UCSD-AML1 (cell line): ENCODE results near the gene IGFBP7.

Source experiments
- DNase-seq: peaks from one replicate; lab custom pipeline; 2025; ENCODE audit not compliant: unreplicated experiment; lab: John Stamatoyannopoulos, UW

IGFBP7 gene

DNA sequence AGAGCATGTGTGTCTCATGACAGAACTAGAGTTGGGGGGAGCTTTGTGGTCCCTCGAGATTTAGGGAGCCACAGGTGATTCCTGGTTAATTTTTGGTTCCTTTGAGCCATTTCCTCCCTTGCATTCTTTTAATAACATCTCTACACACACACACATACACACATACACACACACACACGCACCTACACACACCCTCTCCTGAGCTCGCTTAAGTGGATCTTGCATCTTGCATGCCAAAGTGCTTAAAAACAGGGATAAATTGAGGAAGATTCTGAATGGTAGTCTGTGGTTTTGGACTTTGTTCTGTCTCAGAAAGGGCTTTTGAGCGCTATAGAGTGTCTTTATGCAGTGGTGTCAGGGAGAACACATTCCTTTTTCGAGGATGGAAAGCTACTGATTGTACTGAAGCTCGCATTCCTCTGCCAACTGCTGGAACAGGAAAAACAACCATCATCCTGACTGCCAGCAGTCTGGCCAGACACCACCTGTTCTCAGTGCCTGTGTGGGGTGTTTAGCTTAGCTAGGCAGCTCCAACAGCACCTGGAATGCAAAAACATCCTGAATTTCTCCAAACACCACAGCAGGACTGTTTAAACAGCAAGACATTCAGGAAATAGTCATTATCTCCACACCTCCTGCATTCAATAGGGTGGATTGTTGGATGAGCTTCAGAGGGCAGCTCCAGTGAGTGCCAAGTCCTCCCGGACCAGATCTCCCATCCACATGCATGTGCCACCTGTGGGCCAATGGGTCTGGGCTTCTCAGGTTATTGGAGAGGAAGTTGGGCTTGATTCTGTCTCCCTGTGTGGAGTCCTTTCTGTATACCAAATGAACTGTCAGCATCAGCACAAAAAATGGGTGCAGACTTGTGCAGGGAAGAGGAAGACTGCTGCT is 21.9 kb upstream of the IGFBP7 start:
- no peak for DNase-seq

DNA sequence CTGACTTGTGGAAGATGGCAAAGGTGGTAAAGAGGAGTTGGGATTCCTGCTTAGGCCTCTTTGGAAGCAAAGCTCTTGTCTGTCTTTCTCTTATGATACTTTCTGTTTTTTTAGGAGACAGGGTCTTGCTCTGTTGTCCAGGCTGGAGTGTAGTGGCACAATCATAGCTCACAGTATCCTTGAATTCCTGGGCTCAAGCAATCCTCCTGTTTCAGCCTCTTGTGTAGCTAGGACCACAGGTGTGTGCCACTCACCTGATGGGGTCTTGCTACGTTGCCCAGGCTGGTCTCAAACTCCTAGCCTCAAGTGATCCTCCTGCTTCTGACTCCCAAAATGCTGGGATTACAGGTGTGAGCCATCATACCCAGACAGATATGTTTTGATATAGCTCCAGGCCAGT is 19.3 kb upstream of the IGFBP7 start:
- no peak for DNase-seq

DNA sequence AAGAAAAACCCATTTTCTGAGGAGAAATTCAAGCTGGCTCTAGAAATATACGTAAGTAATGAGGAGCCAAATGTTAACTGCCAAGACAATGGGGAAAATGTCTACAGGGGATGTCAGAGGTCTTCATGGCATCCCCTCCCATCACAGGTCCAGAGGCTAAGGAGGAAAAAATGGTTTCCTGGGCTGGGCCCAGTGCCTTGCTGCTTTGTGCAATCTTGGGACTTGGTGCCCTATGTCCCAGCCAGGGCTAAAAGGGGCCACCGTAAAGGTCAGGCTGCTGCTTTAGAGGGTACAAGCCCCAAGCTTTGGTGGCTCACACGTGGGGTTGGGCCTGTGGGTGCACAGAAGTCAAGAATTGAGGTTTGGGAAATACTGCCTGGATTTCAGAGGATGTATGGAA is 17.2 kb upstream of the IGFBP7 start:
- no peak for DNase-seq

DNA sequence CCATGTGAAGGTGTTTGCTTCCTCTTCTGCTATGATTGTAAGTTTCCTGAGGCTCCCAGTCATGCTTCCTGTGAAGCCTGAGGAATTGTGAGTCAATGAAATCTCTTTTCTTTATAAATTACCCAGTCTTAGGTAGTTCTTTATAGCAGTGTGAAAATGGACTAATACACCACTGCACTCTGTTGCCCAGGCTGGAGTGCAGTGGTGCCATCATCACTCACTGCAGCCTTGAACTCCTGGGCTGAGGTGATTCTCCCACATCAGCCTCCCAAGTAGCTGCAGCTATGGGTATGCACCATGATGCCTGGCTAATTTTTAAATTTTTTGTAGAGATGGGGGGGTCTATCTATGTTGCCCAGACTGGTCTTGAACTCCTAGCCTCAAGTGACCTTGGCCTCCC is 15.8 kb upstream of the IGFBP7 start:
- DNase-seq, result peak; percentile 53

DNA sequence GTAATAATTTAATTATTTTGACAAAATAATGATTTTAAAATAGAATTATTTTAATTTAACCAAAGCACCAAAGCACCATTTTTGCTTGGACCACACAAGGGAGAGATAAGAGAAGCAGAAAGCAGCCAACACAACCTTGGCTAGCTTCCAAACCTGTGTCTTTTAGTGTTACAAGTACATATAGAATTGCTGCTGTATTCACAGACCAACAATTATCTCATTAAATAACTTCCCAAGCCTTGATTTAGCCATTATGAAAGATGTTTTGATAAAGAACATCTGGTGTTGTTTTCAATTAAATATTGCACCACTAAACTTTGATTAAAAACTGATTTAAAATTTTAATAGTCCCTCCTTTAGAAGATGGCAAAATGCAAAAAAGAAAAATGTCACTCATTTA is 14.0 kb upstream of the IGFBP7 start:
- DNase-seq, result no peak

DNA sequence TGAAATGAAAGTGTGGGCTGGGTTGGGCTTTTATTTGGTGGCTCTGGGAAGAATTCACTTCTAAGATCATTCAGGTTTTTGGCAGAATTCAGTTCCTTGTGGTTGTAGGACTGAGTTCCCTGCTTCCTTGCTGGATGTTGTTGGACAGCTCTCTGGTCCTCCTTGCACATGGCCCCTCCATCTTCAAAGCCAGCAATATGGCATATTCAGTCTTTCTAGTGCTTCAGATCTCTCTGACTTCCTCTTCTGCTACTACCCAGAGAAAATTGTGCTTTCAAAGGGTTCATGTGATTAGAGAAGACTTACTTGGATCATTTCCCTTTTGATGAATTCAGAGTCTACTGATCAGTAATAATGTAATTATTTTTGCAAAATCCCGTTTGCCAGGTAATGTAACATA is 12.8 kb upstream of the IGFBP7 start:
- no peak for DNase-seq

DNA sequence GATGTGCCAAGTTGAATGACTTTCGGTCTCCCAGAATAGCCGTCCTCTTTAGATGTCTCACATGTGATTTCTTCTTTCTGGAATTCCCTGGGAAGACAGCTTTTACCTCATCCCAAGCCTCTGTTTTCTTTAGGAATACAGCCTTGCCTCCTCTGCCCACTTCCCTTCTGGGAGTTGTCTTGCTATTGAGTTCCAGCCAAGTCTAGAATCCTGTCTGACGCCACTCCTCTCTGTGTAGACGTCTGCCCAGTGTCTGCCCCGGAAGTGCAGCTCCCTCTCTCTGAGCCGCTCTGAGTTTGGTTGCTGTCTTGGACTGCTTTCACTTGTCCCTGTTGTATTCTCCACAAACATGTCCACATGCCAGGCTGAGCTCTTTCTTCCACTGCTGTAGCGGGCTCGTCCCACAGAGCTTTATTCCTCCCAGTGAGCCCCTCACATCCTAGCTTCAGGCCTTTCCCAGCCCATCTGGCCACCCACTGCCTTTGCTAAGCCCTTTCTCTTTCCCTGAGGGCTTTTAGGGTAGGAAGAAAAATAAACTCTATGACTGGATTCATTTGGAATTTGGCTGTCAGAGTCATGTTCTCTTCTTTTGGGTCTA is 9.0 kb upstream of the IGFBP7 start:
- no peak for DNase-seq

DNA sequence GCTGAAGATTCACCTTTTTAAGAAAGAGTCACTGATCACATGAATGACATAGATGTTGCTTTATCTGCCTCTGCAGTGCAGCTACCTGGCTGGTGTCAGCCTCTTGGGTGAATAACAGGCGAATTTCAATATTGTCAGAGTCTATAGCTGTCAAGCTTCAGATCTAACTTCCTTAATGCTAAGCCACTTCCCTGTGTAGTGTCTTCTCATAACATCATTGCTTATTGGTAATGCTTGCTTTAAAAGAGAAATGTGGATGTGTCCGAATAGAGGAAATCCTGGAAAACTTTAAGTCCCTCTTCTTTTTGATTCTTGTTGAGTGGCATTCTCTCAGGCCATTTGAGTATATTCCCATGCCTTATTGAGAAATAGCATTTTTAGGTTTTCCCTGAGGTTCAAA is 7.3 kb upstream of the IGFBP7 start:
- DNase-seq, result no peak

DNA sequence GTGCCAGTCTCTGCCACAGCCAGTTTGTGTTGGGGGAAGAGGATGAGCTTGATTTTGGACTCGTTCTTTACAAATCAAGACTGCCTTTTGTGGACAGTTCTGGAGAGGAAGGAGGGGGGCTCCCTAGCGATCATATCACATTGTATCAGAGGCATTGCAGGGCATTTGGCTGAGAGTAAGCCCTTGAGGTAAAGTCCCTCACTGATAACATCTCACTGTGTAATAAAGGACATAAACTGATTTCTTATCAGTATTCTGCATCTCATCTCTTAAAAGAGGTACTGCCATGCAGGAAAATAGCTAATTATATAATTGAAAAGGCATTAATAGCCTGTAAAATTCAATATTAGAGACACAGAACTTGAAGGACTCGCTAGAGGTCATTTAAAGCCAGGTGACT is 6.1 kb upstream of the IGFBP7 start:
- no peak for DNase-seq

DNA sequence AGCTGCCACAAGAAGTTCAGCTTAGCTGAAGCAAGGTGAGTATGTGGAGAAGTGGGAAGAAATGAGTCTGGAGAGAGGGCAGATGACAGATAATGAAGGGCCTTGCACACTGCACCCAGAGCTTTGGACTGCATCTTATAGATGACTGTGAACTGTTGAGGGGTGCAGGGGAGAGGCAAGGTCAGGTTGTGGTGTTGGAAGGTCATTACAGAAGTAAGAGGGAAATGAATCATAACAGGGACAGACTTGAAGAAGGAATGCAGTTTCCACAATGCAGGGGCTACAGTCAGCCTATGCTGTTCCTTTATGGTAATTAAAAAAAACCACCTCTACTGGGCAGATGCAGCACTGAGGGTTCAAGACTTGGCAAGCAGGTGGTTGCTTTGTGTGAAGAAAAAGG is 4.8 kb upstream of the IGFBP7 start:
- DNase-seq, result no peak

DNA sequence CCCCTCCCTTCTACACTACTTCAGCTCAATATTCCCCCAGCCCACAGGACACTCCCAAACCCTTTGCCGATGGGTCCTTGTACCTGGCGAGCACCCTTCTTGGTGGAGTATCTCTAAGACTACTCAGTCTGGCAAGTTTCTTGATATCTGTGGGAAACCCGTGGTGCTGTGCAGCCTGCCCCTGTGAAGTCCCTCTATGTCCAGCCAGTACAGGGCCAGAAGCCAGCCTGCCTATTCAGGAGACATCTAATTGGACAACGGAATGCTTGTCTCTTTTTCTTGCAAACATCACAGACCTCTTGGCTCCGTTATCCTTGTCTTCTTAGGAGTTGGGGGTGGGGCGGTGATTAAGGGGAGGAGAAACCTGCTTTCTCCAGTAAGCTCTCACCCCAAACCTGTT is 3.7 kb upstream of the IGFBP7 start:
- DNase-seq, result no peak

DNA sequence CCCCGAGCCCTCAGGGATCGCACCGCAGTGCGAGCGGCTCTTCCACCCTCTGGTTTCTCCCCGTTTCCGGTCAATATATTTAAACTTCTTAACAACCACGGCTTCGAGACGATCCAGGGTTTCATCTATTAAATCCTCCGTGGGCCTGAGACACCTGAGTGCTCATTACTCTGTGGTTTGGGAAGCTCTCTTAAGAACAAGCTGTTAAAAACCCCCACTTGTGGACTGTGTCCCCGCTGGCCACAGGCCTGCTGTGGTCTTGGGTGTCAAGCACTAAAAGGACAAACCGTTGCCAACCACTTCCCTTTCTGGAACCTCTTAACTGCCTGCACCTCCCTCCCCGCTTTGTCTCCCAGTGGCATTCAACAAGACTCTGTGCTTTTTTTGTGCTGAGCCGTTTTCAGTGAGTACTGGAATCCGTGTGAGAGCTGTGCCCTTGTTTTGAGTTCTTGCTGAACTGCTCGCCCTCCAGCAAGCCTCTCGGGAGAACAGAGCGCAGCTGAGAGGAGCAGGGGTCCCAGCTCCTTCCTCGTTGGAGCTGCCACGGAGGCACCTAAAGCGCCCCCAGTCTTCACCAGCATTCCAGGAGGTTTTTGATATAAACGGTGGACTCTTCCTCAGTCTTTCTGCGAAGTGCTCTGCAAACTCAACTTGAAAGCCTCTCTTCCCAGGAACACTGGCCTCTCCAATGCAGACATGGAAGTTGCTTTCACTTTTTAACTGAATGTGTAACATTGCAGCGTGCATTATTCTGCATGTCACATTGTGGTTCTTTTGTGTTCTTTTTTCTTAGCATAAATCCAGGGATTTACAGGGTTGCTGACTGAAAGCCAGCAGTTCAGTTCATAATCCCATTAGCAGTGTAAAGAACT is 691 bp upstream of the IGFBP7 start:
- DNase-seq, result peak; percentile 54

DNA sequence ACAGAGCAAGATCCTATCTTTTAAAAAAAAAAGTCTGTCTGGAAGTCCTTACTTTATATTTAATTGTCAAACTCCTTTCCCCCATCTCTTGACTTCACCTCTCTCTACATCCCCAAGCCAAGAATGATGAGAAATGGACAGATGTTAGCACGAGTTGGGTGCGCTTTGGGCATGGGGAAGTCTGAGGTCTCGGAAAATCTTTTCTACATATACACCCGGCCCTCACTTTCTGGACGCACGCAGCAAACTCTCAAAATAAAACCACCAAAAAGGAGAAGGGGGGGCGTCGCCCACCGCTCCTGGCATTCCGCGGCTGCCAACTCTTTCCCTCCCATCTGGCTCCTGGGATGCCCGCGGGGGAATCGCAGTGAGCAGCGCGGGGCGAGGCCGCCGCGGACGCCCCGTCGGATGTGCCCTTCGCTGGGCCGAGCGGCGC is 756 bp downstream of the IGFBP7 start:
- DNase-seq, result no peak

DNA sequence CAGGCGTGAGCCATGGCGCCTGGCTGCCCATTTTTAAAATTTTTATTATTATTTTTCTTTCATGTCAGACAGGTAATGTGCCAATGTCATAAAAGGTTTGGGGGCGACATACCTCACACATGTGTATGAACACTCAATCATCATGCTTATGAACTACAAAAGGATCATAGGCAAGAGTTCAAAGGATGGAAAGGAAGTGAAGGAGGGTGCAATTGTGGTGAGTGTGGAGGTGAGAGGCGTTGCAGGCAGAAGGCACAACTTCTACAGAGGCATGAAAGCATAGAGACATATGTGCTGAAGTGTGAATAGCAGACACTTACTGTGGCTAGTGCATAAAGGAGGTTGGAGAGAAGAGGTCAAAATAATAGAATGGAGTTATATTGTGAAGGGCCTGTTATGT is 4.0 kb downstream of the IGFBP7 start:
- DNase-seq, result no peak

DNA sequence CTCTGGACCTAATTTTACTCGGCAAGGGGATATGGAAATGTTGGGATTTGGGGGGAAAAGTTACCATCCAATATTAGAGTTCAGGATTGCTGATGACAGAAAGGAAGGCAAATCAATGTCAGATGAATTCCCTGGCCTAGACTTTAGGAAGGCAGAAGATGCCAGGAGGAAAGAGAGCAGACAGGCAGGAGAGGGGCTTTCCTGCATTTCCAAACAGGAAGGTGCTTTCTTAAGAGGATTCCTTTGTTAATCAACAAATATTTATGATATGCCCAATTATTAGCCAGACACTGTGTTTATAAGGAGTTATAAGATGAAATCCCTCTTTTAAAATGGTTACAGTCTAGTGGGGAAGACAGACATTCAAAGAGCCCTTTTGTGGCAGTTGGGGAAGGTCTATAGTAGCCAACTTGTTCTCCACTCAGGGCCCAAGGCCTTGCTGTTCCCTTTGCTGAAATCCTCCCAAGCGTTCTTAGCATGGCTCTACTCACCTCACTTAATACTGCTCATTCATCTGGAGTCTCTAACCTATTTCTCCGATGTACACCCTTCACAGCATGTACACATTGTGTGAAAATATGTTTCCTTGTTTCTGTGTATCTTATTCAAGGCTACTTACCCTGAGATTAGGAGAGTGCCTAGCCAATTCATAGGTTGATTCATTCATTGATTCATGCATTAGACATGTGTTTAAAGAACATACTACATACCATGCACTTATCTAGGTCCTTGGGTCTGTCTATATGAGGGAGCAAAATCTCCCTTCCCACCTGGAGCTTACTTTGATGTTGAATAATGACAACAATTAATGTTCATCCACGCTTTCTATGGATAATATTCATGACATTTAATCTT is 5.3 kb downstream of the IGFBP7 start:
- DNase-seq, result no peak

DNA sequence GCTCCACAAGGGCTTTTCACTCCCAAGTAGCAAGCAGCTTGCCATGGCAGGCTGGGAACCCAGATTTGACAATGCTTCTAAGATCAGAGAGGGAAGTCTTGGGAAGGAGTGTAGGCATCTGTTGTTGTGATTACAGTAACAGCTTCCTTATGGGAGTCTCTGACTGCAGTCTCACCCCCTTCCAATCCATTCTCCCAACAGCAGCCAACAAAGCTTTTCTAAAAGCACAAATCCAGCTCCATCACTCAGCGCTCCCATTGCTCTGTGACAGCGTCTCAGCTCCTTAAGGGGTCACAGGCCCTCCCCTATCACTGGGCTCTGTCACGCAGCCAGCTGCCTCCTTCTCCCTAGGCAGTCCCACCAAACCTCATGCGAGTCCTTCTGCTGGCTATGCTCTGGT is 7.1 kb downstream of the IGFBP7 start:
- DNase-seq, result no peak

DNA sequence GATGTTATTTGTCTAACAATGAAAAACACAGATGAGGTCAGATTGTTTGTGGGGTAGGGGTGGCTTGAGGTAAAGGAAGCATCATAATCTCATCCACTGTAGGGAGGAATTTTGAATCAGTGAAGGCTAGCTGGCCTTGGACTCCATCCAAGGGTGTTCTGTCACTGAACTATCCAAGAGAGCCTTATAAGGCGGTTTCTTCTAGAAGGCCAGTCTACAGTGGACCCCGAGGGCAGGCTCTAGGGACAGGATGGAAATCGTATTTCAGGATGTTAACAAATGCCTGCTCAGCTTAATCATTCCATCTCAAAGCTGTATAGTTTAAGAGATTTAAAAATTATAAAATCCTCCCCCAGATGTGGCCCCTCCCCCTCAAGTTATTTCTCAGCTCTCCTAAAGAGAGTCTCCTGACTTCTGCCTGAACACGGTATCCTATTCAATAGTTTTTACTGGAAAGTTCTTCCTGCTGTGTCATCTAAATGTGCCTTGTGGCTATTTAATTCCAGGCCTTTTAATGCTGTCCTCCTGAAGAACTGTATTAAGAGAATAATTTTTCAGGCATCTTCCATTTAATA is 8.0 kb downstream of the IGFBP7 start:
- DNase-seq, result no peak

DNA sequence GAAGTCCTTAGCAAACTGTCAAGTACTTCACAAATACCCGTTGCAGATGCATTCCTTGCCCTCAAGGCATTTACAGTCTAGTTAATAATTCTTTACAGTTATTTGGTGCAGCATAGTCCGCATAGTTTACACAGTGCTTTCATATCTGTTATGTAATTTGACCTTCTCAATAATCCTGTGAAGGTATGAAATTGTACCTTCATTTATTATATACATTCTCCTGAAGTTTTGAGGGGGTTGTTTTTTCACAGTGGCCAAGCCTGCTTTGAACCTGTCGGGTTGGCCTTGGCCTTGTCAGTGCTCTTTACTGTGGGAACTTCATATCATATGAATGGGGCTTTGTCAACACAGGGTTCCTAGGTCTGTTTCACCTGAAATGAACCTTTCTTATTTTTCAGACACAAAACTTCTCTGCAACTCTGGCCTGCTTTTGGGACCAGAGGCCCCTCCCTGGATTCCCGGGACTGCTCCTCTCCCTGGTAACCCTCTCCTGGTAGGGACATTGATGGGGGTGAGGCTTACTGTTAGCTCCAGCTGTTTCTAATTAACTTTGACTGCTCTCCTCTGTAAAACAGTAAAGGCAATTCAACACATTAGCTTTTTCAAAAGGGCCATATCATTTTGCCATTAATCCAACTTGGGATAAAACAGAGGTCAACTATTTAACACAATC is 9.1 kb downstream of the IGFBP7 start:
- DNase-seq, result no peak

DNA sequence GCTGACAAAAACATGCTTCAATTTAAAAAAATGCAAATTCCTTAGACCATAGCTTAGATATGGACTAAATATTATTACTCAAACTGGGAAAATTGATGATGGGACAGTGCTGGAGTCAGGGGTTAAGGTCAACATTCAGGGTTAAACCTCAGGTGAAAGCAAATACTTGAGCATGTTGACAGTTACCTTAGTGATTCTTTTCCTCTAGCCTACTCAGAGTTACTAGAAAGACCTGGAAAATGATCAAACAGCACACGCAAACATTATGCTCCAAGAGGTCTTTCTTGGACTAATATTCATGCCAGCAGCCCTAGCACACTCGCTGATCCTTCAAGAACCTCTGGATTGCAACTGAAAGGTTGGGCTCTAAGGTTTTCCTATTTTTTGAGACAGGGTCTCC is 10.8 kb downstream of the IGFBP7 start:
- no peak for DNase-seq

DNA sequence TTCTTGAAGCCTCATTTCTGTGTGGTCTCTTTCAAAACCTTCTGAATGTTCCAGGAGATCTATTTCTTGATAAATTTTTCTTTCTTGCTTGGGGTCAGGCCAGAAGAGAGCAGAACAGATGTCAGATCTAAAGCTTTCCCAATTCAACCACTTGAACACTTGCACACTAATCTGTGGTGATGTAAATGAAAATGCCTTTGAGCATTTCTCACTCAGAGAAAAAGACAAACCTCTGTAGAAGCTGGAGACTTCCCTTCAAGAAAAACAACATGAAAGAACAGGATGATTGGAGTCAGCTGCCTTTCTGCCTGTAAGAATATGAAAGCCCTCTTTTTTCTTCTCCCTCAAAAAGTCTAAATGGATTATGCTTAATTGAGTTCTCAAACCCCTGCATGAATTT is 11.2 kb downstream of the IGFBP7 start:
- no peak for DNase-seq
